NT2/D1 (cell line): Measurements from ENCODE around the gene KCND3.

Source experiments
- SUZ12 ChIP-seq: IDR thresholded peaks from 2 replicates; pipeline ENCODE4 v1.6.1; 2011; ENCODE audit not compliant: insufficient read length, insufficient read depth; ENCODE audit errors: extremely low read depth
- YY1 ChIP-seq: IDR thresholded peaks from 2 replicates; pipeline ENCODE4 v1.6.1; 2011; ENCODE audit not compliant: insufficient read length, insufficient read depth
- ZNF274 ChIP-seq: IDR thresholded peaks from 2 replicates; pipeline ENCODE4 v1.6.1; 2011; ENCODE audit warnings: mild to moderate bottlenecking, low read depth, low read length

DNA sequence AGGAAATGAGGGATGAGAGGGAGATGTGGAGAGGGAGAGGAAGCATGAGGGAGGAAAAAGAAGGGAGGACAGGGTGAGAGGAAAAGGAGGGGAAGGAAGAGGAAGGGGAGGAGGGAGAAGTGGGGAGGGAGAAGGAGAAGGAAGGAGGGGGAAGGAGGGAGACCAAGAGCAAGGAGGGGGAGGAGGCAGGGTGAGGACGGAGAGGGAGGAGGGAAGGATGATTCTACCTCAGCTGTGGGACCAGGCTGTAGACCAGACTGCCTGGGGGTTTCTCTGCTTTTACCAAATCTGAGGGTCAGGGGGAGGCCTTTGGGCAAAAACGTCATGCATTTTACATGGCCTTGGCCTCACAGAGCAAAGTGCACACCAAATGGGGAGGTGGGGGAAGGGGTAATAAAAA lies 94.5 kb downstream of the KCND3 start:
- TF ChIP-seq ZNF274 (no peak), YY1 (no peak), SUZ12 (no peak)
